Transverse colon (tissue), 4 donors: ENCODE results near the gene PRMT3. TPM values are rescaled to one million over a fixed set of nuclear protein-coding genes. Genes with fewer than 3 reads are reported as not detected.

Source experiments
- DNase-seq: peaks from one replicate; pipeline ENCODE4 v3.0.0-alpha.2; 2019
- H3K27ac ChIP-seq, 4 donors: fragments of 200-600 bp; sonication (generic); 2 replicates each; pipeline ENCODE4 v1.5.1; 2016 to 2018; ENCODE audit warnings: inconsistent platforms in 4 of 4
- H3K27me3 ChIP-seq: fragments of 200-600 bp; sonication (generic); 2 replicates; pipeline ENCODE4 v1.5.1; 2017; ENCODE audit warnings: inconsistent platforms
- H3K36me3 ChIP-seq, 4 donors: fragments of 200-600 bp; sonication (generic); 2 replicates each; pipeline ENCODE4 v1.5.1; 2017 to 2019; ENCODE audit warnings: inconsistent platforms in 4 of 4
- H3K4me1 ChIP-seq, 4 donors: fragments of 200-600 bp; sonication (generic); 2 replicates each; pipeline ENCODE4 v1.5.1; 2017 to 2020; ENCODE audit warnings: inconsistent platforms in 4 of 4
- H3K4me3 ChIP-seq, 4 donors: fragments of 200-600 bp; sonication (generic); 1 replicate in 1 of 4; 2 replicates in 3 of 4; pipeline versions ENCODE4 v1.5.1 to v1.6.1; 2017 to 2019; ENCODE audit warnings: inconsistent platforms in 4 of 4
- H3K9me3 ChIP-seq, 2 donors: fragments of 200-600 bp; sonication (generic); 2 replicates each; pipeline ENCODE4 v1.5.1; 2017 to 2019; ENCODE audit warnings: inconsistent platforms in 2 of 2
- EP300 ChIP-seq: sonication (generic); formaldehyde crosslinking; IDR thresholded peaks from one replicate; pipeline ENCODE4 v1.6.1; 2017; ENCODE audit warnings: antibody characterized with exemption, low read depth
- POLR2A ChIP-seq: fragments of 450-650 bp; IDR thresholded peaks from one replicate; pipeline ENCODE4 v1.6.1; 2016; ENCODE audit warnings: antibody characterized with exemption, mild to moderate bottlenecking, moderate library complexity
- POLR2AphosphoS5 ChIP-seq, 3 donors: sonication (generic); formaldehyde crosslinking; IDR thresholded peaks; one replicate each; pipeline ENCODE4 v1.6.1; 2016; ENCODE audit warnings: antibody characterized with exemption in 3 of 3
- WGBS, 2 donors: methylation state at CpG; one replicate each; pipeline ENCODE4 v1.1.5; 2018; ENCODE audit warnings: low coverage in 1 of 2; 5-methylcytosine and 5-hydroxymethylcytosine counted together
- in situ Hi-C, 4 donors: fragments of 200-750 bp; cut with MboI; loops; one replicate each; pipeline versions ENCODE4 v1.15.0 to v1.15.1; 2017; ENCODE audit warnings: low sequenced_read_pairs in 3 of 4, low pct_ligation_motif_present in 1 of 4, low pct_unique_long_range_greater_than_20kb in 1 of 4
- intact Hi-C: fragments of 100-400 bp; cut with DNase I; formaldehyde crosslinking; loops from one replicate; pipeline ENCODE4 v1.15.1; 2023; ENCODE audit warnings: low total_unique reads
- total RNA-seq, 4 donors: library from RNA; depleted of rRNA; stranded (reverse); fragments of >200 nt; gene quantifications; one replicate each; pipeline ENCODE4 v1.1.0, GENCODE V29; 2016
- TF ChIP-seq, protein P1 (sequence below), 5 experiments: fragments of 200-600 bp in 3 of 5; fragments of 450-650 bp in 2 of 5; sonication (generic) in 3 of 5; IDR thresholded peaks; 1 replicate in 2 of 5; 2 replicates in 3 of 5; pipeline ENCODE4 v1.5.1; 2016 to 2017; ENCODE audit warnings: antibody characterized with exemption in 5 of 5, inconsistent platforms in 3 of 5, mild to moderate bottlenecking in 2 of 5, moderate library complexity in 1 of 5

The PRMT3 gene
- total RNA-seq, 4 donors from 2014 or later: 6.7 to 21.0 (median 15.2) TPM

DNA sequence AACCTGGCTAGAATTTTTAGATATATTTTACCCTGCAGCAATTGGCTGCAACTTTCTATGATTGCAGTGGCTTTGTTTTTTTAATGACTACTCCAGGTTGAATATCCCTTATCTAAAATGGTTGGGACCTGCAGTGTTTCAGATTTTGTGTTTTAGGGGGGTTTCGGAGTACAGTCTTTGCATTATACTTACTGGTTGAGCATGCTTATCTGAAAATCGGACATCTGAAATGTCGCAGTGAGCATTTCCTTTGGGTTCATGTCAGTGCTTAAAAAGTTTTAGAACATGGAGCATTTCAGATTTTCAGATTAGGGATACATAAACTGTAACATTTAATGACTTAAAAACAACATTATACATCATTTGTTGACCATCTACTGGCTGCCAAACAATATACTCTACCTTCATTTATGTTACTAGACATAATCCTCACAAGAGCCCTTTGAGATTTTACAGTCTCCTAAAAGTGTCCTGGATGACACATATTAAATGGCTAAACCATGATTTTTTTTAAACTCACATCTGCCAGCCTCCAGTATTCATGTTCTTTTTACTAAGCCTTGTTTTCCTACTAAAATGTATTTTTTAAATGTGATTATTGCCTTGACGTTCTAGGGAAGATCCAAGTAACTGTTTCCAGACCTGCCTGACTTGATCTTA lies 66.3 kb downstream of the PRMT3 start:
- no peak for TF ChIP-seq POLR2AphosphoS5 (IDR thresholded peaks at IDR 0.05)
- TF ChIP-seq EP300: no peak
- TF ChIP-seq, protein P1, sequence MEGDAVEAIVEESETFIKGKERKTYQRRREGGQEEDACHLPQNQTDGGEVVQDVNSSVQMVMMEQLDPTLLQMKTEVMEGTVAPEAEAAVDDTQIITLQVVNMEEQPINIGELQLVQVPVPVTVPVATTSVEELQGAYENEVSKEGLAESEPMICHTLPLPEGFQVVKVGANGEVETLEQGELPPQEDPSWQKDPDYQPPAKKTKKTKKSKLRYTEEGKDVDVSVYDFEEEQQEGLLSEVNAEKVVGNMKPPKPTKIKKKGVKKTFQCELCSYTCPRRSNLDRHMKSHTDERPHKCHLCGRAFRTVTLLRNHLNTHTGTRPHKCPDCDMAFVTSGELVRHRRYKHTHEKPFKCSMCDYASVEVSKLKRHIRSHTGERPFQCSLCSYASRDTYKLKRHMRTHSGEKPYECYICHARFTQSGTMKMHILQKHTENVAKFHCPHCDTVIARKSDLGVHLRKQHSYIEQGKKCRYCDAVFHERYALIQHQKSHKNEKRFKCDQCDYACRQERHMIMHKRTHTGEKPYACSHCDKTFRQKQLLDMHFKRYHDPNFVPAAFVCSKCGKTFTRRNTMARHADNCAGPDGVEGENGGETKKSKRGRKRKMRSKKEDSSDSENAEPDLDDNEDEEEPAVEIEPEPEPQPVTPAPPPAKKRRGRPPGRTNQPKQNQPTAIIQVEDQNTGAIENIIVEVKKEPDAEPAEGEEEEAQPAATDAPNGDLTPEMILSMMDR (IDR thresholded peaks at IDR 0.05): no peak
- TF ChIP-seq POLR2A: no peak

GRCh38 chr11:20457001-20457799 lies 69.7 kb downstream of the PRMT3 start:
- no peak for DNase-seq
- in situ Hi-C loops: no loop called here

More for the DNA sequence above, 66.3 kb downstream of the PRMT3 start:
- in situ Hi-C loops (no loop called here), intact Hi-C loops (no loop called here)
- Histone ChIP-seq H3K9me3 (no peaks in the 10 kb centered on the region), H3K4me3 (no peak overlapping the region), H3K4me1 (no peaks in the 10 kb centered on the region), H3K27ac (no peak overlapping the region), H3K36me3 (no peaks in the 10 kb centered on the region), H3K27me3 (no peaks in the 10 kb centered on the region)
- DNase-seq: no peak
- 88 to 92% methylated on average over 2 to 4 of the region's 4 CpGs for WGBS, 2 donors

GRCh38 chr11:20457934-20458680 lies 70.6 kb downstream of the PRMT3 start:
- WGBS, 2 donors: 89 to 100% methylated on average over 3 of the region's 3 CpGs
- in situ Hi-C loops (no loop called here), intact Hi-C loops (no loop called here)

More at GRCh38 chr11:20457001-20457799, 69.7 kb downstream of the PRMT3 start:
- no peak for TF ChIP-seq POLR2A
- TF ChIP-seq EP300: no peak
- TF ChIP-seq, protein P1 (IDR thresholded peaks at IDR 0.05): no peak
- no peak for TF ChIP-seq POLR2AphosphoS5 (IDR thresholded peaks at IDR 0.05)
- Histone ChIP-seq H3K9me3 (no peaks in the 10 kb centered on the region), H3K36me3 (no peaks in the 10 kb centered on the region), H3K4me1 (no peaks in the 10 kb centered on the region), H3K27me3 (no peaks in the 10 kb centered on the region), H3K27ac (no peak overlapping the region), H3K4me3 (no peak overlapping the region)
- 94 to 95% methylated on average over 4 of the region's 4 CpGs for WGBS, 2 donors
- intact Hi-C loops: no loop called here

More at GRCh38 chr11:20457934-20458680, 70.6 kb downstream of the PRMT3 start:
- Histone ChIP-seq H3K4me1 (no peaks in the 10 kb centered on the region), H3K36me3 (no peaks in the 10 kb centered on the region), H3K27me3 (no peaks in the 10 kb centered on the region), H3K27ac (no peak overlapping the region), H3K4me3 (no peak overlapping the region), H3K9me3 (no peaks in the 10 kb centered on the region)
- TF ChIP-seq, protein P1 (IDR thresholded peaks at IDR 0.05): no peak
- TF ChIP-seq EP300 (no peak), POLR2AphosphoS5 (IDR thresholded peaks at IDR 0.05) (no peak)
- DNase-seq: no peak
